CD14-positive monocyte (primary cell): Measurements from ENCODE around the gene ATP11A. TPM values are rescaled to one million over a fixed set of nuclear protein-coding genes. Genes with fewer than 3 reads are reported as not detected.

Experiments used
- DNase-seq, 3 donors: peaks; one replicate each; pipeline ENCODE4 v3.0.0-alpha.2; 2011 to 2022
- H2AFZ ChIP-seq: 2 replicates; pipeline ENCODE4 v1.6.0; 2012; ENCODE audit warnings: mild to moderate bottlenecking, low read depth, low read length, inconsistent platforms; ENCODE audit not compliant: insufficient read depth, poor library complexity, severe bottlenecking
- H3K27ac ChIP-seq, 2 donors: 1 replicate in 1 of 2; 2 replicates in 1 of 2; pipeline ENCODE4 v1.5.1; 2012 to 2013; ENCODE audit warnings: low read length in 2 of 2, control low read depth in 1 of 2, inconsistent platforms in 1 of 2, low read depth in 1 of 2, mild to moderate bottlenecking in 1 of 2
- H3K27me3 ChIP-seq, 2 donors: one replicate each; pipeline versions ENCODE4 v1.6.0 to v1.6.1; 2011 to 2013; ENCODE audit warnings: low read length in 2 of 2; ENCODE audit not compliant: control insufficient read depth in 2 of 2, insufficient read depth in 2 of 2
- H3K36me3 ChIP-seq, 2 donors: replicated peaks in 1 of 2; 1 replicate in 1 of 2; 2 replicates in 1 of 2; pipeline versions ENCODE4 v1.5.1 to v1.6.1; 2012 to 2013; ENCODE audit warnings: low read length in 2 of 2, control low read depth in 1 of 2, inconsistent platforms in 1 of 2, mild to moderate bottlenecking in 1 of 2; ENCODE audit not compliant: insufficient read depth in 2 of 2, control insufficient read depth in 1 of 2
- H3K4me1 ChIP-seq, 2 donors: 1 replicate in 1 of 2; 2 replicates in 1 of 2; pipeline versions ENCODE4 v1.5.1 to v1.6.1; 2012 to 2013; ENCODE audit warnings: low read length in 2 of 2, control low read depth in 1 of 2, inconsistent platforms in 1 of 2, mild to moderate bottlenecking in 1 of 2, moderate library complexity in 1 of 2; ENCODE audit not compliant: insufficient read depth in 2 of 2, control insufficient read depth in 1 of 2
- H3K4me2 ChIP-seq: replicated peaks from 2 replicates; pipeline ENCODE3; 2012; ENCODE audit warnings: low read length, moderate library complexity, mild to moderate bottlenecking; ENCODE audit not compliant: poor library complexity, severe bottlenecking; ENCODE audit errors: extremely low read depth
- H3K4me3 ChIP-seq, 3 experiments: fragments of 200-600 bp in 1 of 3; sonication (generic) in 1 of 3; replicated peaks in 1 of 3; 1 replicate in 2 of 3; 2 replicates in 1 of 3; pipeline ENCODE4 v1.5.1; 2011 to 2013; ENCODE audit warnings: low read length in 3 of 3, mild to moderate bottlenecking in 3 of 3, control low read depth in 2 of 3, low read depth in 2 of 3, inconsistent platforms in 1 of 3, moderate library complexity in 1 of 3
- H3K79me2 ChIP-seq: 2 replicates; pipeline ENCODE4 v1.6.0; 2012; ENCODE audit warnings: mild to moderate bottlenecking, control low read depth, inconsistent platforms, low read length, moderate library complexity; ENCODE audit not compliant: insufficient read depth
- H3K9ac ChIP-seq: 2 replicates; pipeline ENCODE4 v1.6.0; 2017; ENCODE audit warnings: low read length, mild to moderate bottlenecking; ENCODE audit not compliant: insufficient read depth, poor library complexity, severe bottlenecking
- H3K9me3 ChIP-seq, 2 donors: replicated peaks in 1 of 2; 1 replicate in 1 of 2; 2 replicates in 1 of 2; pipeline versions ENCODE4 v1.5.1 to v1.6.1; 2012 to 2013; ENCODE audit warnings: low read length in 2 of 2, control low read depth in 1 of 2; ENCODE audit not compliant: control insufficient read depth in 1 of 2, insufficient read depth in 1 of 2
- H4K20me1 ChIP-seq: 2 replicates; pipeline ENCODE4 v1.6.0; 2012; ENCODE audit warnings: mild to moderate bottlenecking, low read length, control low read depth, moderate library complexity; ENCODE audit not compliant: insufficient read depth
- H3K27ac Mint-ChIP-seq, 7 donors: one replicate each; pipeline ENCODE4 v1.8.0; 2020; ENCODE audit warnings: mild to moderate bottlenecking in 7 of 7, mixed read lengths in 7 of 7, moderate library complexity in 6 of 7, inconsistent platforms in 2 of 7
- H3K27me3 Mint-ChIP-seq, 3 donors: one replicate each; pipeline ENCODE4 v1.8.0; 2021 to 2022; ENCODE audit warnings: low read depth in 3 of 3, mild to moderate bottlenecking in 3 of 3, mixed read lengths in 3 of 3, moderate library complexity in 3 of 3, inconsistent platforms in 1 of 3
- H3K36me3 Mint-ChIP-seq, 2 donors: one replicate each; pipeline ENCODE4 v1.8.0; 2020; ENCODE audit warnings: mixed read lengths in 2 of 2, inconsistent platforms in 1 of 2, mild to moderate bottlenecking in 1 of 2
- H3K4me1 Mint-ChIP-seq: one replicate; pipeline ENCODE4 v1.8.0; 2020; ENCODE audit warnings: mild to moderate bottlenecking, mixed read lengths
- H3K4me3 Mint-ChIP-seq, 2 donors: one replicate each; pipeline ENCODE4 v1.8.0; 2020; ENCODE audit warnings: mild to moderate bottlenecking in 2 of 2, mixed read lengths in 2 of 2, moderate library complexity in 1 of 2
- H3K9me3 Mint-ChIP-seq, 7 donors: one replicate each; pipeline ENCODE4 v1.8.0; 2020 to 2022; ENCODE audit warnings: mixed read lengths in 7 of 7, mild to moderate bottlenecking in 6 of 7, moderate library complexity in 6 of 7, inconsistent platforms in 2 of 7
- WGBS: methylation state at CpG from one replicate; pipeline ENCODE4 v1.1.5; 2013; ENCODE audit warnings: missing lambda C conversion rate; ENCODE audit not compliant: insufficient coverage; 5-methylcytosine and 5-hydroxymethylcytosine counted together
- intact Hi-C, 2 donors: fragments of 100-400 bp; cut with micrococcal nuclease; formaldehyde crosslinking; loops; one replicate each; pipeline versions ENCODE4 v1.15.0 to v1.15.1; 2023
- polyA plus RNA-seq, 3 donors: library from polyadenylated mRNA; depleted of rRNA in 1 of 3; unstranded in 2 of 3; stranded (reverse) in 1 of 3; fragments of 300-500 nt in 2 of 3; fragments of >200 nt in 1 of 3; fragmentation: Illumina TruSeq in 2 of 3; gene quantifications; 1 replicate in 2 of 3; 2 replicates in 1 of 3; pipeline ENCODE4 v1.2.3, GENCODE V29; 2012 to 2021
- TF ChIP-seq, protein P1 (sequence below): fragments of 200-600 bp; IDR thresholded peaks from one replicate; pipeline ENCODE4 v1.8.0; 2022; ENCODE audit warnings: antibody characterized with exemption, mild to moderate bottlenecking

ATP11A gene
- polyA plus RNA-seq, 3 donors: 7.2 to 45.4 (median 7.6) TPM

DNA sequence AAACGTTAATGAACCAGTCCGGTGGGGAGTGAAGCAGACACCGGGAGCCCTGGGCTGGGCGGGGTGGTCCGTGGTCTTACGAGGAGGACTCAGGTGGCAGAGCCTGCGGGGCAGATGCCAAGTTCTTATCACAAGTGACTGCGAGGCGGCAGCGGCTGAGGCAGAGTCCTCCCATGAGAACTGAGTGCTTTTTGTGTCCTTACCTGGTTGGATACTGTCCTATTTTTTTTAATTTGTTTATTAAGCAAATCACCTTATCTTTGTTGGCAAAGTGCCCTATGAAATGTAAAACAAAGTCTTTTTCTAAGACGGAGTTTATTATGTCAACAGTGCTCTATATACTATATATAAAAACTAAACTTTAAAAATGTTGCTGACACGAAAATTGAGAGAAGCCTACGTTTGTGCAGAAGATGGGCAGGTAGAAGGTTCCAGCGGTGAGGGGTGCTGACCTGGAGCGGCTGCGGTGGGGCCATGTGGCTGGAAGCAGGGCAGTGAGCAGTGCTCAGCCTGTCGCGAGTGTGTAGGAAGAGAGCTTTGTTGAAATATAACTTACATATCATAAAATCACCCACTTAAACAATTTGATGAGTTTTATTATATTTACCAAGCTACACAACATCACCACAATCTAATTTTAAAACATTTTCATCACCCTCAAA, 82.2 kb downstream of the ATP11A start:
- H3K9me3 Mint-ChIP-seq: no peaks in the 10 kb centered on the region
- H3K27ac ChIP-seq: no peak overlapping the region
- DNase-seq: no peak
- H4K20me1 ChIP-seq: peaks cover 98% of the 10 kb centered on the region
- intact Hi-C loops: no loop called here
- H3K9me3 ChIP-seq: no peaks in the 10 kb centered on the region
- peaks cover 43 to 63% of the 10 kb centered on the region in 2 donors for H3K36me3 Mint-ChIP-seq
- H3K4me1 ChIP-seq: peaks cover 23 to 24% of the 10 kb centered on the region in 2 donors
- peaks cover 24% of the 10 kb centered on the region for H3K4me1 Mint-ChIP-seq
- H3K27ac Mint-ChIP-seq: peak overlapping the region in 3 of 7 donors; percentile 24 to 57 (median 36)
- H3K9ac ChIP-seq: no peak overlapping the region
- H3K4me3 ChIP-seq: no peak overlapping the region
- H3K36me3 ChIP-seq: peaks cover 8 to 40% of the 10 kb centered on the region in 2 donors
- H3K79me2 ChIP-seq: peaks cover 90% of the 10 kb centered on the region
- no peak overlapping the region for H3K4me2 ChIP-seq
- H3K27me3 ChIP-seq: no peaks in the 10 kb centered on the region
- no peak overlapping the region for H3K4me3 Mint-ChIP-seq
- TF ChIP-seq, protein P1, sequence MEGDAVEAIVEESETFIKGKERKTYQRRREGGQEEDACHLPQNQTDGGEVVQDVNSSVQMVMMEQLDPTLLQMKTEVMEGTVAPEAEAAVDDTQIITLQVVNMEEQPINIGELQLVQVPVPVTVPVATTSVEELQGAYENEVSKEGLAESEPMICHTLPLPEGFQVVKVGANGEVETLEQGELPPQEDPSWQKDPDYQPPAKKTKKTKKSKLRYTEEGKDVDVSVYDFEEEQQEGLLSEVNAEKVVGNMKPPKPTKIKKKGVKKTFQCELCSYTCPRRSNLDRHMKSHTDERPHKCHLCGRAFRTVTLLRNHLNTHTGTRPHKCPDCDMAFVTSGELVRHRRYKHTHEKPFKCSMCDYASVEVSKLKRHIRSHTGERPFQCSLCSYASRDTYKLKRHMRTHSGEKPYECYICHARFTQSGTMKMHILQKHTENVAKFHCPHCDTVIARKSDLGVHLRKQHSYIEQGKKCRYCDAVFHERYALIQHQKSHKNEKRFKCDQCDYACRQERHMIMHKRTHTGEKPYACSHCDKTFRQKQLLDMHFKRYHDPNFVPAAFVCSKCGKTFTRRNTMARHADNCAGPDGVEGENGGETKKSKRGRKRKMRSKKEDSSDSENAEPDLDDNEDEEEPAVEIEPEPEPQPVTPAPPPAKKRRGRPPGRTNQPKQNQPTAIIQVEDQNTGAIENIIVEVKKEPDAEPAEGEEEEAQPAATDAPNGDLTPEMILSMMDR: no peak
- WGBS: 98% methylated on average over 8 of the region's 18 CpGs
- no peak overlapping the region for H2AFZ ChIP-seq
- H3K27me3 Mint-ChIP-seq: peaks cover 0 to 3% (median 2%) of the 10 kb centered on the region in 3 donors

DNA sequence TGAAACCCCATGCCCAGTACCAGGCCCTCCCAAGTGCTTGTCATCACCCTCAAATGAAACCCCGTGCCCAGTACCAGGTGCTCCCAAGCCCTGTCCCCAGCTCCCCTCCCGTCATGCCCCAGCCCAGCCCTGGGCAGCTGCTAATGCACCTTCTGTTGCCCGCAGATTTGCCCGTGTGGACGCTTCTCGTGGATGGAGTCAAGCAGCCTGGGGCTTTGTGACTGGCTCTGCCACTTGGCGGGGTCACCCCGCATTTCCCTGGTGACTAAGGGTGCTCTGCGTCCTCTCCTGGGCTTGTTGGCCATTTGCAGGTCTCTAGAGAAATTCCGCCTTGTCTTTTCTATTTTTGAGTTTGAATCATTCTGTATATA, 82.7 kb downstream of the ATP11A start:
- H2AFZ ChIP-seq: no peak overlapping the region
- H3K27ac Mint-ChIP-seq: peak overlapping the region in 2 of 7 donors; percentile 30 to 62
- H3K36me3 ChIP-seq: peaks cover 8 to 40% of the 10 kb centered on the region in 2 donors
- intact Hi-C loops: no loop called here
- H3K9ac ChIP-seq: no peak overlapping the region
- H4K20me1 ChIP-seq: peaks cover 100% of the 10 kb centered on the region
- H3K4me2 ChIP-seq: no peak overlapping the region
- WGBS: 94% methylated on average over 7 of the region's 10 CpGs
- peaks cover 43 to 63% of the 10 kb centered on the region in 2 donors for H3K36me3 Mint-ChIP-seq
- H3K4me3 Mint-ChIP-seq: no peak overlapping the region
- H3K4me3 ChIP-seq: no peak overlapping the region
- DNase-seq: no peak
- H3K27ac ChIP-seq: no peak overlapping the region
- peaks cover 0 to 3% (median 2%) of the 10 kb centered on the region in 3 donors for H3K27me3 Mint-ChIP-seq
- no peaks in the 10 kb centered on the region for H3K9me3 Mint-ChIP-seq
- peaks cover 93% of the 10 kb centered on the region for H3K79me2 ChIP-seq
- peaks cover 19 to 20% of the 10 kb centered on the region in 2 donors for H3K4me1 ChIP-seq
- peaks cover 21% of the 10 kb centered on the region for H3K4me1 Mint-ChIP-seq
- TF ChIP-seq, protein P1: no peak
- no peaks in the 10 kb centered on the region for H3K9me3 ChIP-seq
- H3K27me3 ChIP-seq: no peaks in the 10 kb centered on the region
